NCI-H187 treated with DMSO at 0.1 percent for 48 hours (cell line): ENCODE results near the gene NDUFA5.
"Not testable (repeated sequence)": the region's sequence is repeated elsewhere in the genome, so short reads cannot be mapped to it uniquely, and the experiment has no call there.

Experiments
- DNase-seq: peaks from one replicate; lab custom pipeline; 2025; lab: John Stamatoyannopoulos, UW

The NDUFA5 gene

DNA sequence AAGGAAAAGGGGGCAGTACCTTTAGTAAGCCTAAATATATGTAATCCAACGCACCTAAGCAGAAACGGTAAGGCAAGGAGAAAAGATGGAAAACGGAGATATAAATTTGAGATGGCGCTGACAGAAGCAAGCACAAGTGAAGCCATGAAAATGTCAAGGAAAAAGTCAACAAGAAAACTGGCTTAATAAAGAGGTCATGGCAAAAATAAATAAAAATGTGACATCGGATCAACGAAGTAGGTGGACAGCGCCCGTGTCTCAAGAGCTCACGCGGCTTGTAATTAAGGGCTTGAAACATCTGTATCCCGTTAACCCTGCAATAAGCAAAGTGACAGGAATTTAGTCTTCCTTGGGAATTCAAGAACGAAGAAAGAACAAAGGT lies 611 bp downstream of the NDUFA5 start:
- DNase-seq: no peak

DNA sequence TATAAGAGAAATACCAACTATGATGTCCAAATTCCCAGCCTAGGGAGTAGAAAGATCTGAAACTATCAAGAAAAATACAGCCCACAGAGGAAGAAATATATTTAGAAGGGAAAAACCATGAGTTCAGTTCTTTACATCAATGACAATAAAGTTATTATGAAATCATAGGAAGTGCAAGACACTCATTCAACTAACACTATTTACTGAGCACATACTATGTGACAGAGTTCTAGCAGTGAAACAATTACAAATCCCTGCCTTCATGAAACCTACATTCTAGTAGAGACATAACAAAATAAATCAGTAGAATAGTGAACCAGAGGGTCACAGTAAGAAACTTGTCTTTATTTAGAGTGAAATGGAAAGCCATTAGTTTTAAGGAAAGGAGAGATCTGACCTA lies 2.1 kb downstream of the NDUFA5 start:
- DNase-seq: no peak

DNA sequence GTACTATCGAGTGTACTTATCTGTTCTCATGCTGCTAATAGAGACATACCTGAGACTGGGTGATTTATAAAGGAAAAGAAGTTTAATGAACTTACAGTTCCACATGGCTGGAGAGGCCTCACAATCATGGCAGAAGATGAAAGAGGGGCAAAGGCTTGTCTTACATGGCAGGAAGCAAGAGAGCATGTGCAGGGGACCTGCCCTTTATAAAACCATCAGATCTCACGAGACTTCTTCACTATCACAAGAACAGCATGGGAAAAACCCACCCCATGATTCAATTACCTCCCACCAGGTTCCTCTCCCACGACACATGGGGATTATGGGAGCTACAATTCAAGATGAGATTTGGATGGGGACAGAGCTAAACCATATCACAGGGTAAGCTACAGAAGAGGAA lies 4.5 kb downstream of the NDUFA5 start:
- DNase-seq: no peak

DNA sequence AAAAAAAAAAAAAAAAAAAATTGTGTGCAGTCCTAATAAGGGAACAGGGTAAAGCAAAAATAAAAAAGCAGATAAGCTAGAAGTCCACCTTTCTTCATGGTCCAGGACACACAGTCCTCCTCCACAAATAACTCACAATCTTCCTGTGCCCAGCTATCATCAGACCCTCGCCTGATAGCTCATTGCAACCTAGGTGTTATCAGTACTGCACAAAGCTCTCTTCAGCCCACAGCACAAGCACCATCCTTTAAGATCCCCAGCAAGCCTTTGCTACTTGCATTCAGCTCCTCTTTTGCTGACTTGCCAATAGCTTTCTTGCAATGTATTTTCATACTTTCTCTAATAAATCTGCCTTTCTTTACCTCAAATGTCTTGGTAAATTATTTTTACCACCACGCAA lies 5.0 kb downstream of the NDUFA5 start:
- no peak for DNase-seq

DNA sequence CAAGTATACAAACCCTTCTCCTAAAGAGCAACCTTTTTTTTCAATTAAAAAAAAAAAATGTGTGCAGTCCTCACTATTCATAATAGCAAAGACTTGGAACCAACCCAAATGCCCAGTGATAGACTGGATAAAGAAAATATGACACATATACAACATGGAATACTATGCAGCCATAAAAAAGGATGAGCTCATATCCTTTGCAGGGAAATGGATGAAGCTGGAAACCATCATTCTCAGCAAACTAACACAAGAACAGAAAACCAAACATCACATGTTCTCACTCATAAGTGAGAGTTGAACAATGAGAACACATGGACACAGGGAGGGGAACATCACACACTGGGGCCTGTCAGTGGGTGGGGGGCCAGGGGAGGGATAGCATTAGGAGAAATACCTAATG lies 5.5 kb downstream of the NDUFA5 start:
- not testable (repeated sequence) for DNase-seq

DNA sequence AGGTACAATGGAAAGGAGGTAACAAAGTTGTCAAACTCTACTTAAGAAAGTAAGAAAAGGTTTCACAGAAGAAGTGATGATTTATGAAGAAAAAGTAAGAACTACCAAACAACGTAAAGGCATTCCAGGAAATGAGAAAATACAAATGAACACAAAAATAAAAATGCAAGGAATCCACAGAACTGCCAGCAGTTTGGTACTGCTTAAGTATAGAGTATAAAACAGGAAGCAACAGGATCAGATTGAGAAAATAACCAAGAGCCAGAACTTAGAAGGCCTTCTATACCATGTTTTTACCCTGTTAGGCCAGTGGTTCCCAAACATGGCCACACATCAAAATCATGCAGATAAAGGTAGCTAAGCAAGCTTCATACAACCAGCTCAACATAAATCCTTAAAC lies 9.2 kb downstream of the NDUFA5 start:
- no peak for DNase-seq

DNA sequence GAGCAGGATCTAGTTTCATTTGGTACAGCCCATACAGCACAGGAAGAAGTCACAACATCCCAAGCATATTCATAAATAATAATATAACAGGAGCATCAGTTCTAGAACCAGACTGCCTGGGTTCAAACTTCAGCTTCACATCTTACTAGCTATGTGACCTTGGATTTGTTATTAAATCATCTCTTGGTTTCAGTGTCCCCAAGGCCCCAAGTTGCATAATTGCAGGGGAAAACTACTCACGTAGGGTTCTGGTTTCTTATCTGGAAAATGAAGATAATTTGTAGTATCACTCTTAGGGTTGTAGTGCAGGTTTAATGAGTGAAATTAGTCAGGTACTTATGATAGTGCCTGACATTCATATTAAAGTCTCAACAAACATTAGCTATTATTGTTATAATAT lies 17.7 kb downstream of the NDUFA5 start:
- DNase-seq: no peak

DNA sequence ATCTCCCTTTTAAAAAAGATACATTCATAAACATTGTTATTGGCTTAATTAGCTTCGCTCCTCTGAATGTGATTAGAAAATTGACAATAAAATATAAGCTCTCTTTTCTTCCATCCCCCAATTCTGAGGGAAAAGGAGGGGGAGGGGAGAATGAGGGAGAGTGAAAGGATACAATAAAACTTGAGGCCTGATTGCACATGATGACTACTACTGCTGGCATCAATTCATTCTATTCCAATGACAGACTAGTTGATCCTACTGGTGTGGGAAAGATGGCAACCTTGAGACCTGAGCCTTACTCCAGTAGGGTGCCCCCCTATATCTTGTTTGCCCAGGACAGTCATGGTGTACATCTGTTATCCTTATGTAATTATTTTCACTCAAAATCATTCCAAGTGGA lies 18.7 kb downstream of the NDUFA5 start:
- no peak for DNase-seq

DNA sequence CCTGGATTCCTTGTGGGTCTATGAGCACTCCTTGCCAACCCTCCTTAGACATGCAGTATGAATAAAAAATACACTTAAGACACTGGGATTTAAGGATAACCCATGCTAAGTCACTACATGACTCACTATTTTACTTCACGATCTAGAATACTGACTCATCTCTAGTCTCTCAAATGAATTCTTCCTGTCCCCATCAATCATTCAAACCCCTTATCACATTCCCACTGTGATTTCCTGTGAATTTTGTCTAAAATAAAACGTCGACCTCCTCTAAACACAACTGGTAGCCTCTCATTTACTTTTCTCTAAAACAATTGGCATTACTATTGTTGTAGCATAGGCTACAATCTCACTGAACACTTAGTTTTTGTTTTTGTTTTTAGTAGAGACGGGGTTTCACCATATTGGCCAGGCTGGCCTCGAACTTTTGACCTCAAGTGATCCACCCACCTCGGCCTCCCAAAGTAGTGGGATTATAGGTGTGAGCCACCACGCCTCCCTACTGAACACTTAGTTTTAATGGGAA lies 19.4 kb downstream of the NDUFA5 start:
- DNase-seq: no peak

DNA sequence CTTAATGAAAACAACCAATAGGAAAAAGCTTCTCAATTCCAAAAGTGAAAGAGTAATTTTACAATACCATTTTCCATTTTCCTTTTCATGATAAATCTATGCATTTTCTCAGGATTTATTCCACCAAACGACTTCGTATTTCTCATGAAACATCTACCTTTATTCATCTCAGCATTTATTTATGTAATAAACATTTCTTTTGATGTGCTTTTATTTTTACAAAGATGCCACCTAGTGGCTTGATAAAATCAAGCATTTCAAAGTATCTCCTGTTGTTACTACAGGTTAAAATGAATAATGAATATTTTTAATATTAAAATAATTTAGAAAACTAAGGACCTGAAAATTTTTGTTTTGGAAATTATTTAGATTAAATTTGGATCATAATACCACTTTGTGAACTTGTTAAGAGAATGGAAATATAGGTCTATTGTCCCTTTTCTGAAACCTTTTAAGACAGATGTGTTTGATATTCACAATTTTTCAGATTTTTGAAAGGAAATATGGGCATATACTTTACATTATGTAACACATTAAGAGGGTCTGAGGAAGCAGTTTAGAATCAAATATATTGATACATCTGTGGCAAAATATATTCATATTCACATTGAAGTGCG lies 20.5 kb downstream of the NDUFA5 start:
- DNase-seq: no peak

DNA sequence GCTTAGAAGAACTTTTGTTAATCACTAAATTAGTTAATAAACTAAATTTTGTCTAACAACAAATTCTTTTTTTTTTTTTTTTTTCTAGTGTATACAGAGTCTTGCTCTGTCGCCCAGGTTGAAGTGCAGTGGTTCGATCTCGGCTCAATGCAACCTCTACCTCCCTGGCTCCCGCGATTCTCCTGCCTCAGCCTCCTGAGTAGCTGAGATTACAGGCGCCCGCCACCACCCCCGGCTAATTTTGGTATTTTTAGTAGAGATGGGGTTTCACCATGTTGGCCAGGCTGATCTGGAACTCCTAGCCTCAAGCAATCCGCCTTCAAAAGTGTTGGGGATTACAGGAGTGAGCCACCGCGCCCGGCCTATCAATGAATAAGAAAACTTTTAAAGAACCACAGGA lies 22.1 kb downstream of the NDUFA5 start:
- no peak for DNase-seq

DNA sequence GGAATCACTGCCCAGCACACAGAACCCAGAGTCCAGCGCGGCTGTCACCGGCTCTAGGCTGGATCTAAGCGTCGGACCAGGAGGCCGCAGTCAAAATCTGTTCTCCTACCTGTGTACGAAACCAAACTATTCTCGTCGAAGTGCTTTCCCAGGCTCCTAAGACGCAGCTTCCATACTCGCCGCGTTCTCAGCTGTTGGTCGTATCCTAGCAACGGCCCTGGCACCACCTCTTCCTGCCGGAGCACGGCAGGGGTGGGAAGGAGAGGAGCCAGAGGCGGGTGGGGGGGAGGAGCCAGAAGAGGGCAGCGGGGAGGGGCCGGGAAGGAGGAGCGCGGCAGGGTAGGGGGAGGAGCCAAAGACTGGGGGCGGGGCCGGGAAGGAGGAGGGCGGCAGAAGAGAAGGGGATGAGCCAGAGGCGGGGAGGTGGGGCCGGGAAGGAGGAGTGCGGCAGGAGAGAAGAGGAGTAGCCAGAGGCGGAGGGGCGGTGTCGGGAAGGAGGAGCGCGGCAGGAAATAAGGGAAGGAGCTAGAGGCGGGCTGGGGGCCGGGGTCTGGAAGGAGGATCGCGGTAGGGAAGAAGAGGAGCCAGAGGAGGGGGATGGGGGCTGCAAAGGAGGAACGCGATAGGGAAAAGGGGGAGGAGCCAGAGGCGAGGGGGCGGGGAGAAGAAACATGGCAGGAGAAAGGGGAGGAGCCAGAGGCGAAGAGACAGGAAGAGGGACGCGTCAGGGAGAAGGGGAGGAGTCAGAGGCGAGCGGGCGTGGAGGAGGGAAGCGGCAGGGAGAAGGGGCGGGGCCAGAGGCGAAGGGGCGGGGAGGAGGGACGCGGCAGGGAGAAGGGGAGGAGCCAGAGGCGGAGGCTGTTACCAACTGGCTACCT lies 23.0 kb downstream of the NDUFA5 start, which contains the start of gene IQUB:
IQUB (minus strand) TSS at position 213 of the 878 bp plus-strand sequence. CDS start 22,255 bp downstream, outside the sequence.
- DNase-seq: peak; percentile 98

DNA sequence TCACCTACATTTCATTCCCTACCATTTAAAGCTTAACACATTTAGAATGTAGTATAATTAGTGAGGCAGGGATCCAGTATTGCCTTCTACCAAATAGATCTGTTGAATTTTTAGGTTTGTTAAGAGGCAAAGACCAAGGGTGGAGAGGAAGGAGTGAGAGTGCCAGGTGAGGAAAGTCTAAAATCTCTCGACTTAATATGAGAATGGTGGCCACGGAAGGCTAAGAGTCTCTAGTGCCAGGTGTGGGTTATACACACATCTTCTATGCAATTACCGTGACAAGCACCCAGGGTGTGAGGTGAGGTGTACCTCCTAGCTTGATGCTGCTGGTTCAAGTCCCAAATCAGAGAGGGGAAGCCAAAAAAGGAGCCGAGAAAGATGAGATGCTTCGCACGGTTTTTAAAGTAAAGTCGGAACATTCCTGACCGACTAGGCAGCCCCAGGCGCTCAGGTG lies 23.7 kb downstream of the NDUFA5 start:
- no peak for DNase-seq

DNA sequence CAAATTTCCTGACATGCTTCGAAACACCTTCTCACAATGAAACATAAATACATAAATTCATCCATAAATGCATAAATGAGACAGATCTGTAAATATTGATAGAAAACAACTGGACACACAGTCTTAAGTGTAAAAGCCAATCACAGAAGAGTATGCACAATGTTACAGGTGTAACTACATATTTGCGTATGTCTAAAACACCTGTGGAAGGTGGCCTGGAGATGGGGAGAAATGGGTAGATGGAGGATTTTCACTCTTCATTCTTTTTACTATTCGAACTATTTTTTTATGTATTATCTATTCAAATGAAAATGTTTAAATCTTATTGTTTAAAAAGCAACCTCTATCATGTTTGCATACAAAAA lies 24.1 kb downstream of the NDUFA5 start:
- no peak for DNase-seq

DNA sequence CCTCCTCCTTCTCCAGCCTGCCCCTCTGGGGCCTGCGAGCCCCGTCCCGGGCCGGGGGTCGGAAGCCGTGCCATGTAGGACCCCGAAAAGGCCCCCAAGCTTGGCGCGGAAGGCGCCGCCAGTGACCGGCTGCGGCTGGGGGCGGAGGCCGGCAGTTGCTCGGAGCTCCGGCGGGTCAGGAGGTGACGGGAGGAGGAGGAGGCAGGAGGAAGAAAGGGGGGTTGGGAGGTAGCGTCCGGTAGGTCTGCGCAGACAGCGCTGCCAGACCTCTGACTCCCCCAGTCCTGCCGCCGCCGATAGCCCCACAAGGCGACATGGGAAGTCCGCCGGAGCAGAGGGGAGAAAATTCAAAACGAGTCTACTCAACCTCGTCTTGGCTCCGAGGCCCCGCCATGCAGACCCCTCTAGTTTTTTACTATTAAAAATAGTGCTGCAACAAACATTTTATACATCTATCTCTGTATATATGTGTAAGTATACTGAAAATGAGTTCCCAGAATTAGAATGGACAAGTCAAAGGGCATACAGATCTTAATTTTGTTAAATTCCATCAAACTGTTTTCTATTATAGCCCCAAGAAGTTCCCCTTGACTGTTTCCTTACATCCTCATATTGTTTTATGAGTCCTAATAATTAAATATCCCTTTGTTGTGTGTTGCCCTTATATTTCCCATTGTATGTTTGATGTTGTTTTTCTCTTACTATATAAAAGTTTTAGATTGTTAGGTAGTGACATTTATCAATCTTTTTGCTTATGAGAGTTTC lies 24.6 kb downstream of the NDUFA5 start:
- DNase-seq: not testable (repeated sequence)

DNA sequence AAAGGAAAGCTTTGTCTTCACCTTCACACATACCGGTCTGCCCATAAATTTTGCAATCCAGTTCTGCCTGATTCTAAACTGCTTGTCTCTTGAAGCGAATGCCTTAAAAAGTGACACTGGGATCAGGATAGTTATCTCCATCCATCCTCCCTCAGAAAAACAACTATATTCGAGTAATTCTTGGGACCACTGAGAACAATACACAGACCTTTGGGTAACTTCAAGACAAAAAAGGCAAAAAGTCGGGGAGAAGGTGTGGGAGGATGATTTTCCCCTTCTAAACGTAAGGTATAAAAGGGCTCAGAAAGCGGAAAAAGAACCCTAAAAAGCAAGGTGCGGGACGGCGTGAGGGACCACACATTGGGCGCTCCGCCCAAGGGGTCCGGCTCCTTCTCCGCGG lies 25.3 kb downstream of the NDUFA5 start:
- not testable (repeated sequence) for DNase-seq

DNA sequence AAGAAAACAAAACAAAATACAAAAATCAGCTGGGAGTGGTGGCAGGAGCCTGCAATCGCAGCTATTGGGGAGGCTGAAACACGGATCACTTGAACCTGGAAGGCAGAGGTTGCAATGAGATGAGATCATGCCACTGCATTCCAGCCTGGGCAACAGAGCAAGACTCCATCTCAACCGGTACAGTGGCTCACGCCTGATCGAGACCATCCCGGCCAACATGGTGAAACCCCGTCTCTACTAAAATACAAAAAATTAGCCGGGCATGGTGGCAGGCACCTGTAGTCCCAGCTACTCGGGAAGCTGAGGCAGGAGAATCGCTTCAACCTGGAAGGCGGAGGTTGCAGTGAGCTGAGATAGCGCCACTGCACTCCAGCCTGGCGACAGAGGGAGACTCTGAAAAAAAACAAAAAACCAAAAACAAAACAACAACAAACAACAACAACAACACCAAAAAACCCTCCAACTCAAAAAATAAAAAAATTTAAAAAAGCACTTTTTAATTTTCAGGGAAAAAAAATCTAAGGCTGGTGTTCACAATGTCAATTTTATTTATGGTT lies 27.5 kb downstream of the NDUFA5 start:
- DNase-seq: not testable (repeated sequence)

DNA sequence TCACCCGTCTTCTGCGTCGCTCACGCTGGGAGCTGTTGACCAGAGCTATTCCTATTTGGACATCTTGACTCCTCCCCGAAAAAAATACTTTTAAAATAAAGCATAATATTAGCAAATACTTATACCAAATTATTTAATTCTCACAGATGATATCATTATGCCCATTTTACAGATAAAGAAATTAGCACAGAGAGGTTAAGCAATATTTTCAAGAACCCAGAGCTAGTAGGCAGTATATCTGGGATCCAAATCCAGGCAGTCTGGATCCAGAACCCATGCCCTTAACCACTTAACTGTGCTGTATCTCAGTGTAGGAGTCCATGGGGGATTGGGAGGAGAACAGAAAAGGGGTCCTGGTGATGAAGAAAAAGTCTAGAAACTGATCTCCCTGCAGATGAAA lies 29.4 kb downstream of the NDUFA5 start:
- DNase-seq: no peak

DNA sequence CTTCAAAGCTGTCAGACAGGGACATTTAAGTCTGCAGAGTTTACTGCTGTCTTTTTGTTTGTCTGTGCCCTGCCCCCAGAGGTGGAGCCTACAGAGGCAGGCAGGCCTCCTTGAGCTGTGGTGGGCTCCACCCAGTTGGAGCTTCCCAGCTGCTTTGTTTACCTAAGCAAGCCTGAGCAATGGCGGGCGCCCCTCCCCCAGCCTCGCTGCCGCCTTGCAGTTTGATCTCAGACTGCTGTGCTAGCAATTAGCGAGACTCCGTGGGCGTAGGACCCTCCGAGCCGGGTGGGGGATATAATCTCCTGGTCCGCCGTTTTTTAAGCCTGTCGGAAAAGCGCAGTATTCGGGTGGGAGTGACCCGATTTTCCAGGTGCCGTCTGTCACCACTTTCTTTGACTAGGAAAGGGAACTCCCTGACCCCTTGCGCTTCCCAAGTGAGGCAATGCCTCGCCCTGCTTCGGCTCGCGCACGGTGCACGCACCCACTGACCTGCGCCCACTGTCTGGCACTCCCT lies 29.8 kb downstream of the NDUFA5 start:
- not testable (repeated sequence) for DNase-seq

DNA sequence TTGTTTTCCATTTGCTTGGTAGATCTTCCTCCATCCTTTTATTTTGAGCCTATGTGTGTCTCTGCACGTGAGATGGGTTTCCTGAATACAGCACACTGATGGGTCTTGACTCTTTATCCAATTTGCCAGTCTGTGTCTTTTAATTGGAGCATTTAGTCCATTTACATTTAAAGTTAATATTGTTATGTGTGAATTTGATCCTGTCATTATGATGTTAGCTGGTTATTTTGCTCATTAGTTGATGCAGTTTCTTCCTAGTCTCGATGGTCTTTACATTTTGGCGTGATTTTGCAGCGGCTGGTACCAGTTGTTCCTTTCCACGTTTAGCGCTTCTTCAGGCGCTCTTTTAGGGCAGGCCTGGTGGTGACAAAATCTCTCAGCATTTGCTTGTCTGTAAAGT lies 31.1 kb downstream of the NDUFA5 start:
- DNase-seq: not testable (repeated sequence)

DNA sequence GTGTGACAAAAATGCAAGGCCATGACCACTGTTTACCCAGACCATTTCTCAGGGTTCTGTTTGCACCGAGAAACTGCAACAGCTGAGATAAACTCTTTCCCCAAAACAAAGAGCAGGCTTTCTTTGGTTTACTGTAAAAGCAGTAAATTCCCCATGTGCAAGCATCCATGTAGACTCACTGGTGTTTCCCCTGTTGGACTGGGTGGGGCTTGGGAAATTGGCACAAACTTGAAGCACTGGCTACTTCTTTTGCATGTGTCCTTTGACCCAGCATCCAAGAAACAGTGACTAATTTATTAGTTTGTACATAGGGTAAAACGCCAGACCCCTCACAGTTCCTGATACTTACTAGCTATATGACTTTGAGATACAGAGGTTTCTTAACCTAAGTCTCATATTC lies 35.6 kb downstream of the NDUFA5 start:
- no peak for DNase-seq

DNA sequence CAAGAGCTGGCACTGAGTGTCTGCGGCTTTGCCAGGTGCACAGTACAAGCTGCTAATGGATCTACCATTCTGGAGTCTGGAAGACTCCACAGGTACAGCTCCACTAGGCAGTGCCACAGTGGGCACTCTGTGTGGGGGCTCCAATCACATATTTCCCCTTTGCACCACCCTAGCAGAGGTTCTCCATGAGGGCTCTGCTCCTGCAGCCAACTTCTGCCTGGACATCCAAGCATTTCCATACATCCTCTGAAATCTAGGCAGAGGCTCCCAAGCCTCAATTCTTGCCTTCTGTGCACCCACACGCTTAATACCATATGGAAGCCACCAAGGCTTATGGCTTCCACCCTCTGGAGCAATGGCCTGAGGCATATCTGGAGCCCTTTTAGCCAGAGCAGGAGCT lies 52.4 kb downstream of the NDUFA5 start:
- DNase-seq: no peak
